ENCODE measurements around the gene DHRSX.

The DHRSX gene

GRCh38 chrX:2176733-2177132, 324.0 kb downstream of the DHRSX start:
- no peak overlapping the region for H3K4me2 ChIP-seq (ENCODE audit: low read length)
- no peak overlapping the region for H3K4me3 ChIP-seq (ENCODE audit: low read length)
- TF ChIP-seq CTCF (IDR thresholded peaks at IDR 0.05; ENCODE audit: low read depth, low read length, poor library complexity, severe bottlenecking) (no peak), EZH2phosphoT487 (IDR thresholded peaks at IDR 0.05; ENCODE audit: borderline replicate concordance, low read length) (no peak)
- H3K4me1 ChIP-seq (ENCODE audit: control insufficient read depth, low read length): no peaks in the 10 kb centered on the region
- no peaks in the 10 kb centered on the region for H3K36me3 ChIP-seq (ENCODE audit: control insufficient read depth, low read length)
- no peaks in the 10 kb centered on the region for H3K9me3 ChIP-seq (ENCODE audit: control insufficient read depth, insufficient read depth, low read length)
- H3K27me3 ChIP-seq (ENCODE audit: control insufficient read depth, low read length): no peaks in the 10 kb centered on the region
- no peaks in the 10 kb centered on the region for H3K9me2 ChIP-seq (replicated peaks; ENCODE audit: control insufficient read depth, low read length)
- no peak overlapping the region for H3K27ac ChIP-seq (ENCODE audit: low read depth, low read length)
- H3K79me2 ChIP-seq (ENCODE audit: control insufficient read depth, low read length): no peaks in the 10 kb centered on the region
- no peaks in the 10 kb centered on the region for H3F3A ChIP-seq (ENCODE audit: control insufficient read depth, insufficient read depth)
- H4K20me1 ChIP-seq (ENCODE audit: control insufficient read depth, insufficient read depth, low read depth, low read length): no peaks in the 10 kb centered on the region

DNA sequence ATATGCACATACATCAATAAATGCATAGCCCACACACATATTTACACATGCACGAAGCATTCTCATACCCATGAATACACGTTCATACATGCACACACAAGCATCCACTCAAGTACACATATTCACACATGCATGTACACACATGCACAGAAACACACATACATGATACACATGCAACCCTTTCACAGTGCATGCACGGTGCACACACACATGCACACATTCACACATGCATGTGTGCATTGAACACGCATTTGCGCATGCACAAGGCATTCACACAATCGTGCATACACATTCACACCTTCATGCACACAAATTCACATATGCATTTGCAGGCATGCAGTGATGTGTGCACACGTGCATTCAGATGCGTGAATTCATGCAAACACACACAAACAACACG, 324.5 kb downstream of the DHRSX start:
- H3K27me3 ChIP-seq (ENCODE audit: control insufficient read depth, low read length): no peaks in the 10 kb centered on the region
- no peak overlapping the region for H3K27ac ChIP-seq (ENCODE audit: low read depth, low read length)
- H3K4me3 ChIP-seq (ENCODE audit: low read length): no peak overlapping the region
- H4K20me1 ChIP-seq (ENCODE audit: control insufficient read depth, insufficient read depth, low read depth, low read length): no peaks in the 10 kb centered on the region
- TF ChIP-seq EZH2phosphoT487 (IDR thresholded peaks at IDR 0.05; ENCODE audit: borderline replicate concordance, low read length): no peak
- TF ChIP-seq CTCF (IDR thresholded peaks at IDR 0.05; ENCODE audit: low read depth, low read length, poor library complexity, severe bottlenecking): no peak
- H3F3A ChIP-seq (ENCODE audit: control insufficient read depth, insufficient read depth): no peaks in the 10 kb centered on the region
- H3K9me3 ChIP-seq (ENCODE audit: control insufficient read depth, insufficient read depth, low read length): no peaks in the 10 kb centered on the region
- H3K79me2 ChIP-seq (ENCODE audit: control insufficient read depth, low read length): no peaks in the 10 kb centered on the region
- no peaks in the 10 kb centered on the region for H3K36me3 ChIP-seq (ENCODE audit: control insufficient read depth, low read length)
- no peak overlapping the region for H3K4me2 ChIP-seq (ENCODE audit: low read length)
- H3K4me1 ChIP-seq (ENCODE audit: control insufficient read depth, low read length): no peaks in the 10 kb centered on the region
- H3K9me2 ChIP-seq (replicated peaks; ENCODE audit: control insufficient read depth, low read length): no peaks in the 10 kb centered on the region

DNA sequence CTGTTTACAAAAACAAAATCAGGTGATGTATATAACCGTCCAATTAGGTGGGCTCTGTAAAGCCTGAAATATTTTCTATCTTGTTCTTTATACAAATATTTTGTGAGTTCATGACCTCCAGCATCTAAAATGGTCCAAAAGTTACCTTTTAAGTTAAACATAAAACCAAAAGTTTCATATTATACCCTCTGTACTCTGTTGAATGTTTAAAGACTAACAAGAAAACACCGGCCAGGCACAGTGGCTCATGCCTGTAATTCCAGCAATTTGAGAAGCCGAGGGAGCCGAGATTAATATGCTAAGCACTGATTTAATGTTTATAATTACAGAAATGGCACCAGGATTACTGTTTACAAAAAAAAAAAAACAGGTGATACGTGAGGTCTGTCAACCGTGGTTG, 328.4 kb downstream of the DHRSX start:
- no peaks in the 10 kb centered on the region for H3K36me3 ChIP-seq (ENCODE audit: control insufficient read depth, low read length)
- no peaks in the 10 kb centered on the region for H3F3A ChIP-seq (ENCODE audit: control insufficient read depth, insufficient read depth)
- H3K27ac ChIP-seq (ENCODE audit: low read depth, low read length): no peak overlapping the region
- H3K27me3 ChIP-seq (ENCODE audit: control insufficient read depth, low read length): no peaks in the 10 kb centered on the region
- no peak overlapping the region for H3K4me3 ChIP-seq (ENCODE audit: low read length)
- no peak overlapping the region for H3K4me2 ChIP-seq (ENCODE audit: low read length)
- H3K4me1 ChIP-seq (ENCODE audit: control insufficient read depth, low read length): no peaks in the 10 kb centered on the region
- H3K79me2 ChIP-seq (ENCODE audit: control insufficient read depth, low read length): no peaks in the 10 kb centered on the region
- no peaks in the 10 kb centered on the region for H3K9me2 ChIP-seq (replicated peaks; ENCODE audit: control insufficient read depth, low read length)
- no peaks in the 10 kb centered on the region for H3K9me3 ChIP-seq (ENCODE audit: control insufficient read depth, insufficient read depth, low read length)
- TF ChIP-seq EZH2phosphoT487 (IDR thresholded peaks at IDR 0.05; ENCODE audit: borderline replicate concordance, low read length) (no peak), CTCF (IDR thresholded peaks at IDR 0.05; ENCODE audit: low read depth, low read length, poor library complexity, severe bottlenecking) (no peak)
- H4K20me1 ChIP-seq (ENCODE audit: control insufficient read depth, insufficient read depth, low read depth, low read length): no peaks in the 10 kb centered on the region
